Lower leg skin (tissue), 3 donors: ENCODE measurements around the gene NAA20.

Experiments
- CTCF ChIP-seq, 3 donors: fragments of 450-650 bp; IDR thresholded peaks; one replicate each; pipeline ENCODE4 v1.5.1; 2016; ENCODE audit warnings: antibody characterized with exemption in 3 of 3, mild to moderate bottlenecking in 3 of 3, moderate library complexity in 2 of 3
- POLR2A ChIP-seq, 2 donors: fragments of 450-650 bp; IDR thresholded peaks; one replicate each; pipeline ENCODE4 v1.6.1; 2016 to 2017; ENCODE audit warnings: antibody characterized with exemption in 2 of 2, mild to moderate bottlenecking in 1 of 2, moderate library complexity in 1 of 2

- TF ChIP-seq CTCF (IDR thresholded peaks at IDR 0.05) (no peak), POLR2A (IDR thresholded peaks at IDR 0.05) (no peak)
These were observed 48.2 kb downstream of the NAA20 start for GRCh38 chr20:20065361-20065760.
